Measurements from ENCODE around the gene PLEKHA7. TPM values are rescaled to one million over a fixed set of nuclear protein-coding genes. Genes with fewer than 3 reads are reported as not detected.

Gene PLEKHA7
- total and polyA plus RNA-seq, 2 of the 13 experiments (the other 11 are each of a cell fraction or from before 2014, with no cell fraction given) = 17.5 to 18.7 TPM

GRCh38 chr11:16987205-16987568 lies 27.0 kb downstream of the PLEKHA7 start (continued):
- TF ChIP-seq HNF1A (IDR thresholded peaks at IDR 0.05; ENCODE audit: low read depth) = no peak
- no peak for TF ChIP-seq HNF1A (CRISPR knock-in tag; IDR thresholded peaks at IDR 0.05; ENCODE audit: borderline replicate concordance)
- no peak for TF ChIP-seq ZNF382 (CRISPR knock-in tag; IDR thresholded peaks at IDR 0.05; ENCODE audit: borderline replicate concordance)
- no peak for TF ChIP-seq CBX5 (CRISPR knock-in tag; IDR thresholded peaks at IDR 0.05; ENCODE audit: borderline replicate concordance)
- peak; percentile 49; the same call in 1 of the 2 replicates for TF ChIP-seq ZNF281 (CRISPR knock-in tag; IDR thresholded peaks at IDR 0.05; ENCODE audit: borderline replicate concordance)
